ENCODE results near the gene FBN1. TPM values are rescaled to one million over a fixed set of nuclear protein-coding genes. Genes with fewer than 3 reads are reported as not detected.

The FBN1 gene
- total and polyA plus RNA-seq, 2 donors (not counting 3 experiments of a cell fraction or from before 2014, with no cell fraction given): 107 to 111 TPM

DNA sequence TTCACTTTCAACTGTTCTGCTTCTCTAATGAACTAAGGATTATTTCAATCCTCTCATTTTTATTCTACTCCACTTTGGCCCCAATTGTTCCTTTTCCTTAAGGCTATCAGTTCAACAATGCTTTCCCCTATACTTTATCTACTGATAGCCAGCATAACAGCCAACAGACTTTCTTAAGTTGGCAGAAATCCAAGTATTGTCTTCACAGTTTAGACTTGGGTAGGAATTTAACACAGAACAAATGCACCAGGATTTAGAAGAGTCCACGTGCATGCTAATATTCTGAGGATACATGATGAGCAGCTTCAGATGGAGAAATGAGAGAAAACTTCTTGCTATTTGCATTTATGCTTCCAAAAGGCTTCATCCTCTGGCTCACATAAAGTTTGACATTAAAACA, 54.8 kb downstream of the FBN1 start:
- FAIRE-seq: peak; percentile 71
- Histone ChIP-seq H3K9me1 (replicated peaks; ENCODE audit: control insufficient read depth, extremely low read depth, insufficient read depth, low read length) (no peaks in the 10 kb centered on the region), H3K79me2 (ENCODE audit: control insufficient read depth, insufficient read depth, low read length) (no peaks in the 10 kb centered on the region), H3K27me3 (ENCODE audit: control insufficient read depth in 2 of 2, insufficient read depth in 2 of 2, low read length in 2 of 2) (no peaks in the 10 kb centered on the region), H3K9ac (replicated peaks; ENCODE audit: extremely low read depth, insufficient read depth, low read length) (no peak overlapping the region), H4K20me1 (replicated peaks; ENCODE audit: control insufficient read depth, extremely low read depth, insufficient read depth, low read length) (no peaks in the 10 kb centered on the region), H3K4me3 (replicated peaks in 1 of 3; ENCODE audit: insufficient read depth in 1 of 3, low read depth in 1 of 3, low read length in 3 of 3) (no peak overlapping the region), H3K36me3 (ENCODE audit: control insufficient read depth in 2 of 2, extremely low read depth in 1 of 2, insufficient read depth in 2 of 2, low read length in 2 of 2) (no peaks in the 10 kb centered on the region), H3K27ac (ENCODE audit: insufficient read depth, low read depth, low read length) (no peak overlapping the region), H3K9me3 (replicated peaks; ENCODE audit: control insufficient read depth, insufficient read depth, low read length) (no peaks in the 10 kb centered on the region), H3K4me1 (ENCODE audit: control insufficient read depth, extremely low read depth, insufficient read depth, low read length) (peaks cover 12% of the 10 kb centered on the region), H2AFZ (ENCODE audit: low read depth, low read length) (no peak overlapping the region), H3K4me2 (ENCODE audit: insufficient read depth, low read length) (no peak overlapping the region)
- CTCF ChIA-PET: interaction anchor here (1.1 to 1.9 kb wide), 5 partner anchors 9 to 83 kb away, joined by 3 to 6 read pairs (median 4); no protein-coding TSS in a partner anchor
- no peak for TF ChIP-seq GATA2 (IDR thresholded peaks at IDR 0.05; ENCODE audit: insufficient read depth, insufficient read length, low read depth, low read length)
- TF ChIP-seq FOS (IDR thresholded peaks at IDR 0.05; ENCODE audit: borderline replicate concordance, insufficient read depth, low read length): no peak
- TF ChIP-seq MYC (IDR thresholded peaks at IDR 0.05; ENCODE audit: low read depth, low read length): no peak
- TF ChIP-seq, protein P1, sequence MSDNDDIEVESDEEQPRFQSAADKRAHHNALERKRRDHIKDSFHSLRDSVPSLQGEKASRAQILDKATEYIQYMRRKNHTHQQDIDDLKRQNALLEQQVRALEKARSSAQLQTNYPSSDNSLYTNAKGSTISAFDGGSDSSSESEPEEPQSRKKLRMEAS (IDR thresholded peaks at IDR 0.05; ENCODE audit: insufficient read depth, insufficient read length): no peak
- TF ChIP-seq POLR2A (IDR thresholded peaks at IDR 0.05; ENCODE audit: low read depth, low read length): no peak
- TF ChIP-seq JUN (IDR thresholded peaks at IDR 0.05; ENCODE audit: borderline replicate concordance, insufficient read depth, insufficient read length, low read depth): no peak
- TF ChIP-seq, protein P2, sequence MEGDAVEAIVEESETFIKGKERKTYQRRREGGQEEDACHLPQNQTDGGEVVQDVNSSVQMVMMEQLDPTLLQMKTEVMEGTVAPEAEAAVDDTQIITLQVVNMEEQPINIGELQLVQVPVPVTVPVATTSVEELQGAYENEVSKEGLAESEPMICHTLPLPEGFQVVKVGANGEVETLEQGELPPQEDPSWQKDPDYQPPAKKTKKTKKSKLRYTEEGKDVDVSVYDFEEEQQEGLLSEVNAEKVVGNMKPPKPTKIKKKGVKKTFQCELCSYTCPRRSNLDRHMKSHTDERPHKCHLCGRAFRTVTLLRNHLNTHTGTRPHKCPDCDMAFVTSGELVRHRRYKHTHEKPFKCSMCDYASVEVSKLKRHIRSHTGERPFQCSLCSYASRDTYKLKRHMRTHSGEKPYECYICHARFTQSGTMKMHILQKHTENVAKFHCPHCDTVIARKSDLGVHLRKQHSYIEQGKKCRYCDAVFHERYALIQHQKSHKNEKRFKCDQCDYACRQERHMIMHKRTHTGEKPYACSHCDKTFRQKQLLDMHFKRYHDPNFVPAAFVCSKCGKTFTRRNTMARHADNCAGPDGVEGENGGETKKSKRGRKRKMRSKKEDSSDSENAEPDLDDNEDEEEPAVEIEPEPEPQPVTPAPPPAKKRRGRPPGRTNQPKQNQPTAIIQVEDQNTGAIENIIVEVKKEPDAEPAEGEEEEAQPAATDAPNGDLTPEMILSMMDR (IDR thresholded peaks at IDR 0.05; ENCODE audit: extremely low read depth in 1 of 2, insufficient read depth in 1 of 2, low read depth in 1 of 2, low read length in 2 of 2): no peak
- TF ChIP-seq EZH2 (IDR thresholded peaks at IDR 0.05; ENCODE audit: borderline replicate concordance, low read depth, low read length, severe bottlenecking): no peak
- dilution Hi-C loops (cut with MboI; ENCODE audit: extremely low pct_ligation_motif_present, low sequenced_read_pairs): no loop called here
- intact Hi-C loops (cut with micrococcal nuclease): loop anchor here (5.0 kb wide), 1 partner anchor 83 kb away; no protein-coding TSS in a partner anchor
- peak; percentile 90 for DNase-seq (ENCODE audit: low read depth, low spot score)
- POLR2A ChIA-PET: no interaction called here
- BruUV-seq (replicated peaks): no TSS peak

All from endothelial cell of umbilical vein (primary cell).